IPS DF 19.7 (cell line): ENCODE data around the gene WNT8A.

Experiments used
- DNase-seq: peaks from one replicate; pipeline ENCODE4 v3.0.0-alpha.2; 2013; ENCODE audit warnings: low read depth, low spot score

The WNT8A gene

DNA sequence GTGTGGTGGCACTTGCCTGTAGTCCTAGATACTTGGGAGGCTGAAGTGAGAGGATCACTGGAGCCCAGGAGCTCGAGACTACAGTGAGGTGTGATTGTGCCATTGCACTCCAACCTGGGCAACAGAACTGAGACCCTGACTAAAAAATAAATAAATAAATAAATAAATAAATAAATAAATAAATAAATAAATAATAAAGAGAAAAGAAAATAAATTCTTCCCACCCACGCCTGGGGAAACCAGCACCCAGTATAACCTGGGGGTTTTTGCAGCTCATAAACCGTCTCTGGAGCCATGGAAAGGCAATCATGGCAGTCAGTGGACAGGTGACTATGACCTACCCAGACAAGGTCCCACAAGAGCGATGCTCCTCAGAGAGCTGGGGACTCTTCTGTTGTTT, 7.9 kb downstream of the WNT8A start:
- no peak for DNase-seq

DNA sequence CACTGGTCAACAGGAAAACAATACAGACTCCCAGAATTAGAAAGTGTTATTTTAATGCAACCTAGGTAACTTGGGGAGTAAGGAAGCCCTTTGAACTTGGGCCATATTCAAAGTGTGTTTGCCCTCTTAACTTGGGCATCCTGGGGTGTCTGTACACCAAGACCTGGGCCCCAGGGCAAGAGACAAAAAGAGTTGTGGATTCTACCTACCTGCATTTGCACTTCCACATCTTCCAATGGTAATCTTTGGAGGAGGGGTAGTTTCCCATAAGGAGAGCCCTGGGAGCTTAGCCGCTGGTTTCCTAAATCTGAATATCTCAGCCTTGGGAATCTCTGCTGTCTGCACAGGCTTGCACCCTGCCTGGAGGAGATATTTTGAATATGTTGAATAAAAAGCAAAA, 8.5 kb downstream of the WNT8A start:
- no peak for DNase-seq

DNA sequence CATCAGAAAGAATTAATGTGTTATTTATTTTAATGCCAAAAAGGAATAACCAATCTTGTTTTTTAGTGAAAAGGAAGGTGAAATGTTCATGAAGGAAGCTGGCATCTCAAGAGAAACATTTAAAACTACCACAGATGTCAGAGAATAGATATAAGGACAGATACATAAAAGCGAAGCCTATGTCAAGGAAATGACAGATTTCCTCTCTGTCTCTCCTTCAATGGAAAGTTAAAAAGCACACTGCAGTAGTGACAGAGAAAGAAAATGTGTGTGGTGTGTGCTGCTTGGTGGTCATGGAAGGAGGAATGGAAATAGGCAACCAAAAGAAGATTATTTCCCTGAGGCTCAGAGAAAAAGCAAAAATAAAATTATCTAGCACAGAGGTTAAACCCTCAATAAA, 9.2 kb downstream of the WNT8A start:
- no peak for DNase-seq

DNA sequence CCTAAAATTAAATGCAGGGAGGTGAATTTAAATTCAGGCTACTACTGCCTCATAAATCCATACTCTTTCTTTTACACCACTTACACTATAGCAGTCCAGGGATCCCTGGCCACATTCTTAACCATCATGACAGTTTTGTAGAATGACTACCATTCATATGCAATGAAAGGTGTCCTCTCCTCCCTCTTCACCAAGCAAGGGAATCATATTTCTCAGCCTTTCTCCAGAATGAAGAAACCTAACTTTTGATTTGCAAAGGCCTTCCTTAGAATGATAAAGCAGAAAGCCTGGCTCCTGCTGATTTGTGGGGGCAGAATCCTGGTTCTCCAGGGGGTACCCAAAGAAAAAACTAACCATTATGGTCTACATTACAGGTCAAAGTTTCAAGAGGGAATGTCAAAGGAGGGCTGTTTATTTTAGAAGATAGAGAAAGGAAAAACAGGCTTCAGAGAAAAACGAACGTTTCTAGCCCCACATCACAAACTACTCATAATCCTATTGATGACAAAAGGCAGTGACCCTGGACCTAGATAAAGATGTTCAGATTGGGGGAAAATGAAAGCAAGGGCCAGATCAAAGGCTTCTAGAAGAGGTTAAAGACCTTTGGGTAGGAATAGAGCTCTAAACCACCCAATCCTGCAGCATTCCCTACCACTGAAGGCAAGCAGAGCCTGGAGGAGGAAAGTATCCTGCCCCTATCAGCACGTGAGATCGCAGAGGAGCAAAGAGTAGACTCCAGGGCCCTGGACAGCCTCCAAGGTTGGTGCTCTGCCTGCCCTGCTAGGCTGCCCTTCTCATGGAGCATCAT, 11.5 kb downstream of the WNT8A start:
- peak; percentile 87 for DNase-seq

DNA sequence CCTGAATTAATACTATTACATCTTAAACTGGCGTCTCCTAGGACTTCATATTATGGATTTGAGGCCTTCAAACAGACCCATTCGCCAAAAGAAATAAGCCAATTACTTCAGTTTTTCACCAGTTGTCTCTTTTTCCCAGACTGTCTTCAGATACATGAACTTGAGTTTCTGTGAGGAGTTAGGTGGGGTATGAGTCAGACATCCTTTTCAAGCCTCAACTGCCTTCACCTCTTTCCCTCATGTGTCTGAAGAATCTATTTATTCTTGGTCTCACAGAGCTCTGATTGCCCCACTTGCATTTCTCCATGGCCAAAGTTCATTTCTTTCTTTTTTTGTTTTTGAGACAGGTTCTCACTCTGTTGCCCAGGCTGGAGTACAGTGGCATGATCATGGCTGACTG, 12.5 kb downstream of the WNT8A start:
- DNase-seq: no peak

DNA sequence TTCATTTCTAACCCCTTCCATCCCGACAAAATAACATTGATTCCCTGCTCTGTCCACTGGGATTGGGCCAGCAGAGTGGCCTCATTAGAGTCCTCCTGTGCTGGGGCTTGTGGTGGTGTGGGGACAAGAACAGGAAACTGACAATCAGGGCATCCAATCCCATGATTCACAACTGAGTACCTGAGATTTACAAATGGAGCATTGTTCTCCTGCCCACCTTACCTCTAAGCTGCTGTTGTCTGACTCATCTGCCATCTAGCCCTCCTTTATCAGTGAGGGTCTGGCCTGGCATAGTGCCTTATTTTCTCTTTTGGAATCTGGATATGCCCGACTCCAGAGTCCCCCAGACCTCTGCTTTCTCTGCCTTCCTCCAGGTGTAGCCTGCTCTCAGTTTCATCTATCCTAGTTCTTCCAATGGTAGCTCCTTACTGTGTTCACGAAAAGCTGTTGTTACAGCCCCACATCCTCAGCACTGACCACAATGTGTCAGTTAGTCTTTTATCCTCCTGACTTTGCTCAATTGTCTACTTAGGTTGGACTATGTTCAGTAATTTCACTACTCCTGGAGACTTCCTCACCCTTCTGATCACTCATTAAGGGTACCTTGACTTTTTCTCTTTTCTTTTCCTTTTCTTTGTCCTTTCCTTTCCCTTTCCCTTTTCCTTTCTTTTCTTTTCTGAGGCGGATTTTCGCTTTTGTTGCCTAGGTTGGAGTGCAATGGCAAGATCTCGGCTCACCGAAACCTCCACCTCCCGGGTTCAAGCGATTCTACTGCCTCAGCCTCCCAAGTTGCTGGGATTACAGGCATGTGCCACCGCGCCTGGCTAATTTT, 13.4 kb downstream of the WNT8A start:
- no peak for DNase-seq

DNA sequence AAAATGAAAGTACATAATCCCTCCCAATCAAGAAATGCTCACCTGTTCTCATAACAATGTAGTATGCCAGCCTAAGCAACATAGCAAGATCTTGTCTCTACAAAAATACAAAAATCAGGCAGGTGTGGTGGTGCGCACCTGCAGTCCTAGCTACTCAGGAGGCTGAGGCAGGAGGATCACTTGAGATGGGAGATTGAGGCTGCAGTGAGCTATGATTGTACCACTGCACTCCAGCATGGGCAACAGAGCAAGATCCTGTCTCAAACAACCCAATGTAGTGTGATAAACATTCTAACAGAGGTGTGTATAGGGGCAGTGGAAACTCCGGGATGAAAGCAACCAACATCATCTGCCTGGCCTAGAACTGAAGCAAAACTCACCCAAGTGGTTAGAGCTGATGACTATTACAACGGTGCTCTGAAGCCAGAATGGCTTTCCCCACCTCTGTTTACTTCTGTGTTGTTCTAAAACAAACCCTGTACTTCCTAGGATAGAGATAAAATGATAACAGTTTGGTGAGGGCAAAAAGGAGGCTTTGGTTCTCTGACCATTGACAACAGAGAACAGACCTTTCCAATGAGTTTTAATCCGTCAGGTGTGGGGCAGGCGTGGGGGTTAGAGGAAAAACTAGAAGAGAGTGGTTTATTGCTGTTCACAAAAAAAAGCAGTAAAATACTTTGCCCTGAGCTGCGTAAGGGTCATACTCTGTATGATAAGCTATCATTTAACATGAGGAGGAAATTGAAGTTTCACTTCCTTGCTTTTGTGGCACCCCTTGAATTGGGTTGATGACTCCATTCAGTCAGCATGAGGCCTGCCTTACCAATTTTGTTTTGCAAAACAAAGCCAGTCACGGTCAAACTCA, 18.9 kb downstream of the WNT8A start:
- DNase-seq: no peak

DNA sequence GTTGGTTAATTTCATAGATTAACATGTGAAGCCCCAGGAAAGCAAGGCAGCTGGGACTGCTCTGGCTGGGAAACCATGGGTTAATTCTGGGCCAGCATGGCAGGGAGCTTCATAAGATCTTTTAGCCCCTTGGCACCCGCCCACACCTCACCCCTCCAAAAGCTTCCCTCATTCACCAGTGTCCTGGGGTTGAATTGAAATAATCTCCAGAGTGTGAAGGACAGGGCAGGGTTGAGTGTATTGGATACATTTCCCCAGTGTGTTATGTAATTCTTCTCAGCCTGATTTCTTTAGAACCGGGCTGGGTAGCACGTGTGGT, 19.4 kb downstream of the WNT8A start:
- no peak for DNase-seq

DNA sequence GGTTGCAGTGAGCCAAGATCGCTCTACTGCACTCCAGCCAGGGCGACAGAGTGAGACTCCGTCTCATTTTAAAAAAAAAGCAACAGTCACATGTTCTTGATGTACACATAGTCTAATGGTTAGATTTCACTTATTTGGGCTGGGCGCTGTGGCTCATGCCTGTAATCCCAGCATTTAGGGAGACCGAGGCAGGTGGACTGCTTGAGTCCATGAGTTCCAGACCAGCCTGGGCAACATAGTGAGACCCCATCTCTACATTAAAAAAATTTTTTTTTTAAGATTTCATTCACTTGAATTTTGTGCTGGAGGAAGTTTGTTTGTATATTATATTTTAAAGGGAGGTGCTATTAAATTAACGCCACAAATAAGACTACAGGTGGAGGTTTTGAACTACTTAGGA, 21.9 kb downstream of the WNT8A start:
- no peak for DNase-seq

DNA sequence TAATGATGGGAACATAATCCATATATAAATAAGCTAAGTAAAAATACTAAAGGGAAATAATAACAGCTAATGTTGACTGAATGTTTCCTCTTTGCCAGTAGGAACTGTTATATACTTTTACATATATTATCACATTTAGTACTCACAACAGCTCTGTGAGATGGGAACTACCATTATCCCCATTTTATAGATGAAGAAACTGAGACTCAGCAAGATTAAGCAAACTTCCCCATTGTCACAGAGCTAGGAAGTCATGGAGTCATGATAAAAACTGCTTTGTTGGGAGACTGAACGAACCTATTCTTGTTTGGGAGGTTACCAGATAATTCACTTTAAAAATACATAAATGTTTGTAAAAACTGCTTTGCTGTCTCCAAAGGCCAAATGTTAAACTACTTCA, 23.4 kb downstream of the WNT8A start:
- DNase-seq: no peak

DNA sequence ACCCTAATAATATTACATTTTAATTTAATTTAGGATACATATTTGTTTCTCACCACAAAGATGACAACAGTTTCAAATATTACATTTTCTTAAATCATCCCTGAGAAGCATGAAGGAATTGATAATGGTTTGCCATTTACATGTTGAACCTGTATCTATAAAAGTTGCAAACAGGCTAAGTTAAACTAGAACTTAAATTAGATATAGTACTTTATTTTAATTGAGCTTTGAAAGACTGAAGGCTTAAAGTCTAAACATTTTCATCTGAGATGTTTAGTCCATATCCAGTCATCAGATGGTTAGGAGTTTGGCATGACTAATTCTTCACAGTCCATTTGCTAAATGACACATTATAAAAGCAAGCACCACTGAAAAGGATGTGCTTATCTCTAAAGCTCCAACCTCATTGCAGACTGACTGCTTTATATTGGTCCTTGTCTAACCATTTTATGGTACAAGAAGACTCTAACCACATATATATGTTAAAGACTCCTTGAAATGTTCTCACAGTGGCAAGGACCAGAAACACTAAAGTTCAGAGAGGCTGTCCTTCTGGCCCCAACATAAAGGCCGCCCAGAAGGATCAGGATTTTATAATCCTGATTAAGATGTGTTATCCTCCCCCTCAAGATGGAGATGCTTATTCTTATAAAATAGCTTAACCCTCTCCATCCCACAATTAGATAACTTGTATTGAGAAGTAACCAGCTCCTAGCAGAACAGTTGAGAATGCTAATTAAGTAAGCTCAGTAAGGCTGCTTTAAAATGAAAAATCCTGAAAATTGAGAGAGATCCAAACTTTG, 25.8 kb downstream of the WNT8A start:
- no peak for DNase-seq

DNA sequence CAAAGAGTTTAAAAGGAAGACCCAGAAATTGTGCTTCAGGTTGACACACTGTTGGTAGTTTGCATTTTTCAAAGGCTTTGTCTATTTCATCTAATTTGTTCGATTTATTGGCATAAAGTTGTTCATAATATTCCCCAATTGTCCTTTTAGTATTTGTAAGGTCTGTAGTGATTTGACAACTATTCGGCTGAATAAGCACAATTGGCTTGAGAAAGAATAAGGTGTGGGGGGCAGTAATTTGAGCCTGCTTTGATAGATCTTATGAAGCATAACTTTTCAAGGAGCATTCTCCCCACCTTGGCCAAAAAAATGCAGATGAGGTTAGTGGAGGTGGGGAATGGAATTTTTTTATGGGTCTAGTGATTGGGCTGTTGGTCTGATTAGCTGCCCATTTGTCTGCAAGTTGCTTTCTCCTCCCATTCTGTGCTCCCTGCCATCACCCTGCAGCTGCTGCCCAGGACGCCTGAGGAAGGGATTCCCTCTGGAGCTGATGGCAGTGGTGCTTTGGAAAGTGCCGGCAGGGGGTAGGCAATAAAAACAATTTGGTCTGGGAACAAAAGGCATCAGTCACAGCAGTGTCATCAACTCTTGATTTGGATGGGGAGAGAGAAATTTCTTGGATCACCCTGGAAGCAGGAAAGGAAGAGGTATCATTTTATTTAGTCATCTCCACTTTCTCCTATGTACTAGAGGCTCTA, 26.6 kb downstream of the WNT8A start:
- DNase-seq: no peak

DNA sequence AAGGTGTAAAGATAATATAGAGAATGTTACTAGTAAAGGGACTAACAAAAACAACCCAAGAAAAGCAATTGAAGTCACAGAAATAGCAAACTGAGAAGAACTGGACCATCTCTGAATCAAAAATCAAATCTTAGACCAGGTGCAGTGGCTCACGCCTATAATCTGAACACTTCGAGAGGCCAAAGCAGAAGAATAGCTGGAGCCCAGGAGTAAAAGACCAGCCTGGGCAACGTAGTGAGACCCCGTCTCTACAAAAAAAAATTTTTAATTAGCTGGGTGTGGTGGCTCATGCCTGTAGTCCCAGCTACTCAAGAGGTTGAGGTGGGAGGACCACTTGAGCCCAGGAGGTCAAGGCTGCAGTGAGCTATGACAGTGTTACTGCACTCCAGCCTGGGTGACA, 27.3 kb downstream of the WNT8A start:
- DNase-seq: no peak

DNA sequence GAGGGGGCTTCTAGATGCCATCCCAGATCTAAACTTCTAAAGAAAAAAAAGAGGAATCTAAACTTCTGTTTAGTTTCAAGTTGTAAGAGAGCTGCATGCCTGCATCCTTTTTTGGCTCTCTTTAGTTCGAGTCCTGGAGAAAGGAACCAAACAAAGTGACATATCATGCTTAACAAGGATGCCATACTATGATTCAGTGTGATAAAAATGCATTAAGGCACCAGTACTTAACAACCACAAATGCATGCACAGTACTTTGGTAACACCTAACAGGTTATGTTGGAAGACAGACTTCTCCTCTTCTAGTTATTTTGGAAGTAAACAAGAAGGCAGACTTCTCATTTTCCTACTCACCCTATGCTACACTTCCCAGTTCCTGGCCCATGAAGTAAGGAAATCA, 28.1 kb downstream of the WNT8A start:
- DNase-seq: no peak

DNA sequence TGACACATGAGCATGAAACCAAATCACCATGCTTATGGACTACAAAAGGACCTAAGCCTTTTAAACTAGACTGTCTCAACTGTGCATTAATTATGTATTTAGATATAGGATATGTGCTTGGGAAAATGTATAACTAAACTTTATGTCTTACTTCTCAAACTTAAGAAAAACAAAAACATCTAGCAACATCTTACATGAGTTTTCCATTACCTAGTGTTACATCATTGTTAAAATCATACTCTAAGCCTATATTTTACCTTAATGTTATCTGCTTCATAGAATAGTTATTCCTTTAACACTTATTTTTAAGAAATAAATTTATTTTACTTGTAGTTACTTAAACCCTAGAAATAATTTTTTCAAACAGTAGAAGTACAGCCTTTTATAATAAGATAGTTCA, 31.4 kb downstream of the WNT8A start:
- no peak for DNase-seq

DNA sequence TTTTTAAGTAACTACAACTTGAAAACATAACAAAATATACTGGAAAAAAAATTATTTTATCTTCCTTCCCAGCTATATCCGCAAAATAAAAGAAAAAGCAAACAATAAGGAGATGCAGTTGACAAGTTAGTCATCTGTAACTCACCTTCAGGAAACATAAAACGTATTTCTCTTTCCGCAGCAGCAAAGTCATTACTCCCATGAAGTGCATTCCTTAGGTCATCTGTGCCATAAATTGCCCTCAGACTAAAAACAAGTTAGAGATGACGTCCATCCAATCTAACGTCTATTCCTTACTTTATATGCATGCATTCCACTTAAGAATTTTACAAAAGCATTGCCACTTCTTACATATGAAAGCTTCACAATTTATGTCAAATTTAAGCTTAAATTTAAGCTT, 44.5 kb downstream of the WNT8A start:
- no peak for DNase-seq

DNA sequence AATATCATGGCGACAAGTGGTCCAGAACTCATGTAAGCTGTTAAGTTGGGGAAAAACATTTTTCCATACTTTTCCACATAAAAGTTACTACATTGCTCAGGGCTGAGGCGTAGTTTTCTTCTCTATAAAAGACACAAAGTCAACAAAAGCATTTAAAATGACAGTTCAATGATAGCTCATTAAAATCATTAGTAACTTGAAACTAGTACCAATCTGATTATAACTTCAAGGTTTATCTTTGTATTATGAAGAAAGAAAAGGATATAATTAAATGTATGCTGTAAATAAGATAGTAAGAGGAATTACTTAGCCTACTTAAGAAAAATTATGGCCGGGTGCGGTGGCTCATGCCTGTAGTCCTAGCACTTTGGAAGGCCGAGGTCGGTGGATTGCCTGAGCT, 45.5 kb downstream of the WNT8A start:
- no peak for DNase-seq

DNA sequence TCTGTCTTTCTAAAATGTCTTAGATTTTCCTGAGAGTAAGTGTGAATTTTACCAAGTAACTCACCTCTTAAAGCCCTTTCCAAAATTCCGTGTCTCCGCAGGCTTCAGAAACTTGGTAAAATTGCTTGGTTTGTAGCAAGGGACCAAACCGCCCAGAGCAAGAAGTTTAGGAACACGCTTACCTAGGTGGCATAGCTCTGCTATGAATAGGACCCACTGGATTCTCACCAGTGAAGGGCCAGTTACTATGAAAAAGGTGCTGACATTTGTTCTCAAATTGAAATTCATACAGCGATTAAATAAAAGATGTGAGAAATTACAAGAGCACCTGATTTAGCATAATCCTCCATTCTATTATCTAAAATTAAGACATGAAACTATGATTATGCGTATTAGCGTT, 48.7 kb downstream of the WNT8A start:
- no peak for DNase-seq

DNA sequence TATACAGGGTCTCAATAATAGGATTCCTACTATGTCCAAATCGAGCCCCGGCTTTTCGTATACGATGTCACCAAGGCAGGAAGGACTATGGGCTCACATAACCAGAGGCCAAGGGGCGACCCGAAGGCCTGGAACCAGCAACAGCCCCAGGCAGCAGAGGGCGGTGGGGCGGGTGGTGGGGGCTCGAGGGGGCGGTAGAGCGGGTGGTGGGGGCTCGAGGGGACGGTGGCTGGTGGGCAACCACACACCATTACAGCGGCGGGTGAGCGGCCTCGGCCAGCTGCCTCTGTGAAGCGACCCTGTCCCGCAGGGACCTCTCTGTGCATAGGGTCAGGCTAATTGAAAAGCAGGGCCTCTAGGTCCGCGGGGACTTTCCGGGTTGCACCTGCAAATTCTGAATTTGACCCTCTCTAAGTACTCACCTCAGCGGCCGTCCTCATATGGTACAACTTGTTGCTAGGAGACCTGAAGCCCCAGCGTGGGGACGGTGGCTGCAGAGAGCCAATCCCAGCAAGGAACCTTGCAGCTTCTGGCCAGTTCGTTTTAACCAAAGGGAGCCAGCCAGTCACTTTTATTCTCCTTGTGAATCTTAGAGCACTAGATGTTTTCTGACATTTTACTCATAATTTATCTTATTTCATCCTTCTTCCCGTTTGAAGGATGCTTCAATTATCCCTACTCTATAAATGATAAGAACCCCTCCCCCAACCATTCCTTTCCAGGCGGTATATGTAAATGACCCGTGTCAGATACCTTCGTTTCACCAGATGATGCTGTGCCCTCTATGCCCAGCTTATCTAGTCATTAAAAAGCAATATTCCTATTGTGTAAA, 55.3 kb downstream of the WNT8A start, which contains the start of gene NME5:
Gene NME5, minus strand, starts transcription at position 480 of the 832 bp plus-strand sequence. CDS start 648 bp downstream, outside the sequence.
- peak; percentile 35 for DNase-seq

DNA sequence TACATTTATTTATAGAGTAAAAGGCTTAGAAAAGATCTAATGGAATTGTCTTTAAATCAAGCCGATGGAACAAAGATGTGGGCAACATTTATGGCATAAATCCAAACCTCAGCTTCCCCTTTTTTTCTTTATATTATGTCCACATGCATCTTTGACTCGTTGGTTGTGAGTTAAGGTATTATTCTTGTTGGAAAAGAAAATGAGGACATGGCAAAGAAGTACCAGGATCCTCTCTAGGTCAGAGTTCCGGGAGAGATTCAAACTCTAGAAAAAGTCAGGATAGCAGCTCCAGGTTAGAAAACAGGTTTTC, 55.9 kb downstream of the WNT8A start:
- DNase-seq: no peak
